Lung microvascular endothelial cell (primary cell): ENCODE measurements around the gene YARS2. TPM values are rescaled to one million over a fixed set of nuclear protein-coding genes. Genes with fewer than 3 reads are reported as not detected.
"Not testable (repeated sequence)": the region's sequence is repeated elsewhere in the genome, so short reads cannot be mapped to it uniquely, and the experiment has no call there.

Experiments
- DNase-seq, 2 donors: peaks; one replicate each; pipeline versions ENCODE4 v3.0.0 to v3.0.0-alpha.2; 2010; ENCODE audit warnings: low read depth in 2 of 2
- total RNA-seq: library from RNA; depleted of rRNA; stranded (reverse); fragments of >200 nt; gene quantifications from 2 replicates; pipeline ENCODE4 v1.2.1, GENCODE V29; 2014

The YARS2 gene
- total RNA-seq, 1 donor from 2014 or later = 32.9 TPM

GRCh38 chr12:32753605-32754004 lies 2.1 kb downstream of the YARS2 start:
- DNase-seq = no peak

GRCh38 chr12:32743264-32743663 lies 12.4 kb downstream of the YARS2 start:
- no peak for DNase-seq

- no peak for DNase-seq
Observed at GRCh38 chr12:32742133-32742532, 13.6 kb downstream of the YARS2 start.

- no peak for DNase-seq
Observed at GRCh38 chr12:32739279-32739678, 16.4 kb downstream of the YARS2 start.

GRCh38 chr12:32737715-32738114 lies 18.0 kb downstream of the YARS2 start:
- no peak for DNase-seq

- DNase-seq = no peak
Observed at GRCh38 chr12:32736445-32736844, 19.3 kb downstream of the YARS2 start.

GRCh38 chr12:32734952-32735351 lies 20.7 kb downstream of the YARS2 start:
- DNase-seq = no peak

- peak in 1 of 2 donors; percentile 4 for DNase-seq
Observed at GRCh38 chr12:32727237-32727636, 28.5 kb downstream of the YARS2 start.

GRCh38 chr12:32726286-32726685 lies 29.4 kb downstream of the YARS2 start:
- DNase-seq = no peak

- DNase-seq = not testable (repeated sequence)
Observed at GRCh38 chr12:32725308-32725707, 30.4 kb downstream of the YARS2 start.

- no peak for DNase-seq
Observed at GRCh38 chr12:32718926-32719325, 36.8 kb downstream of the YARS2 start.

GRCh38 chr12:32714772-32715171 lies 40.9 kb downstream of the YARS2 start:
- DNase-seq = no peak

- DNase-seq = peak in 1 of 2 donors; percentile 83
Observed at GRCh38 chr12:32708926-32709325, 46.8 kb downstream of the YARS2 start.

- DNase-seq = no peak
Observed at GRCh38 chr12:32706335-32707024, 49.2 kb downstream of the YARS2 start.

GRCh38 chr12:32705783-32706182 lies 49.9 kb downstream of the YARS2 start:
- no peak for DNase-seq

- DNase-seq = no peak
Observed at GRCh38 chr12:32702946-32703345, 52.8 kb downstream of the YARS2 start.

GRCh38 chr12:32702473-32702872 lies 53.2 kb downstream of the YARS2 start:
- DNase-seq = no peak

- DNase-seq = not testable (repeated sequence)
Observed at GRCh38 chr12:32699437-32699836, 56.3 kb downstream of the YARS2 start.

GRCh38 chr12:32698285-32698684 lies 57.4 kb downstream of the YARS2 start:
- DNase-seq = peak in 1 of 2 donors; percentile 5

- no peak for DNase-seq
Observed at GRCh38 chr12:32697445-32697844, 58.3 kb downstream of the YARS2 start.
